K562 (cell line): ENCODE measurements around the gene TM2D3.

Source experiments
- MED1 ChIP-seq: sonication (generic); formaldehyde crosslinking; IDR thresholded peaks from 2 replicates; pipeline ENCODE4 v1.8.1; 2023; ENCODE audit warnings: missing genetic modification reagents, borderline replicate concordance
- TF ChIP-seq, protein P1 (sequence below): fragments of 250-450 bp; sonication (Bioruptor Pico); IDR thresholded peaks from 2 replicates; pipeline ENCODE4 v1.5.0; 2020; ENCODE audit warnings: mild to moderate bottlenecking, borderline replicate concordance
- TF ChIP-seq, protein P2 (sequence below), 2 experiments: fragments of 450-650 bp; formaldehyde crosslinking in 1 of 2; IDR thresholded peaks; 2 replicates each; pipeline versions ENCODE4 v1.4.0 to v1.6.1; 2014 to 2020; ENCODE audit warnings: mild to moderate bottlenecking in 2 of 2, borderline replicate concordance in 1 of 2, low read depth in 1 of 2

GRCh38 chr15:101684877-101685276 lies 32.7 kb upstream of the TM2D3 start:
- no peak for TF ChIP-seq MED1
- TF ChIP-seq, protein P1, sequence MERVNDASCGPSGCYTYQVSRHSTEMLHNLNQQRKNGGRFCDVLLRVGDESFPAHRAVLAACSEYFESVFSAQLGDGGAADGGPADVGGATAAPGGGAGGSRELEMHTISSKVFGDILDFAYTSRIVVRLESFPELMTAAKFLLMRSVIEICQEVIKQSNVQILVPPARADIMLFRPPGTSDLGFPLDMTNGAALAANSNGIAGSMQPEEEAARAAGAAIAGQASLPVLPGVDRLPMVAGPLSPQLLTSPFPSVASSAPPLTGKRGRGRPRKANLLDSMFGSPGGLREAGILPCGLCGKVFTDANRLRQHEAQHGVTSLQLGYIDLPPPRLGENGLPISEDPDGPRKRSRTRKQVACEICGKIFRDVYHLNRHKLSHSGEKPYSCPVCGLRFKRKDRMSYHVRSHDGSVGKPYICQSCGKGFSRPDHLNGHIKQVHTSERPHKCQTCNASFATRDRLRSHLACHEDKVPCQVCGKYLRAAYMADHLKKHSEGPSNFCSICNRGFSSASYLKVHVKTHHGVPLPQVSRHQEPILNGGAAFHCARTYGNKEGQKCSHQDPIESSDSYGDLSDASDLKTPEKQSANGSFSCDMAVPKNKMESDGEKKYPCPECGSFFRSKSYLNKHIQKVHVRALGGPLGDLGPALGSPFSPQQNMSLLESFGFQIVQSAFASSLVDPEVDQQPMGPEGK = no peak
- TF ChIP-seq, protein P2, sequence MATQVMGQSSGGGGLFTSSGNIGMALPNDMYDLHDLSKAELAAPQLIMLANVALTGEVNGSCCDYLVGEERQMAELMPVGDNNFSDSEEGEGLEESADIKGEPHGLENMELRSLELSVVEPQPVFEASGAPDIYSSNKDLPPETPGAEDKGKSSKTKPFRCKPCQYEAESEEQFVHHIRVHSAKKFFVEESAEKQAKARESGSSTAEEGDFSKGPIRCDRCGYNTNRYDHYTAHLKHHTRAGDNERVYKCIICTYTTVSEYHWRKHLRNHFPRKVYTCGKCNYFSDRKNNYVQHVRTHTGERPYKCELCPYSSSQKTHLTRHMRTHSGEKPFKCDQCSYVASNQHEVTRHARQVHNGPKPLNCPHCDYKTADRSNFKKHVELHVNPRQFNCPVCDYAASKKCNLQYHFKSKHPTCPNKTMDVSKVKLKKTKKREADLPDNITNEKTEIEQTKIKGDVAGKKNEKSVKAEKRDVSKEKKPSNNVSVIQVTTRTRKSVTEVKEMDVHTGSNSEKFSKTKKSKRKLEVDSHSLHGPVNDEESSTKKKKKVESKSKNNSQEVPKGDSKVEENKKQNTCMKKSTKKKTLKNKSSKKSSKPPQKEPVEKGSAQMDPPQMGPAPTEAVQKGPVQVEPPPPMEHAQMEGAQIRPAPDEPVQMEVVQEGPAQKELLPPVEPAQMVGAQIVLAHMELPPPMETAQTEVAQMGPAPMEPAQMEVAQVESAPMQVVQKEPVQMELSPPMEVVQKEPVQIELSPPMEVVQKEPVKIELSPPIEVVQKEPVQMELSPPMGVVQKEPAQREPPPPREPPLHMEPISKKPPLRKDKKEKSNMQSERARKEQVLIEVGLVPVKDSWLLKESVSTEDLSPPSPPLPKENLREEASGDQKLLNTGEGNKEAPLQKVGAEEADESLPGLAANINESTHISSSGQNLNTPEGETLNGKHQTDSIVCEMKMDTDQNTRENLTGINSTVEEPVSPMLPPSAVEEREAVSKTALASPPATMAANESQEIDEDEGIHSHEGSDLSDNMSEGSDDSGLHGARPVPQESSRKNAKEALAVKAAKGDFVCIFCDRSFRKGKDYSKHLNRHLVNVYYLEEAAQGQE (IDR thresholded peaks at IDR 0.05; ENCODE audit: borderline replicate concordance) = no peak
- TF ChIP-seq, protein P2 (CRISPR knock-in tag; IDR thresholded peaks at IDR 0.05; ENCODE audit: low read depth) = no peak
